HepG2 (cell line): ENCODE measurements around the gene LRRC8E. TPM values are rescaled to one million over a fixed set of nuclear protein-coding genes. Genes with fewer than 3 reads are reported as not detected.

Experiments
- AKNA ChIP-seq: sonication (generic); formaldehyde crosslinking; IDR thresholded peaks from 2 replicates; pipeline ENCODE4 v1.4.0; 2020; ENCODE audit warnings: missing genetic modification reagents, borderline replicate concordance
- BCLAF1 ChIP-seq: fragments of 450-650 bp; IDR thresholded peaks from 2 replicates; pipeline ENCODE4 v1.6.1; 2017; ENCODE audit warnings: mild to moderate bottlenecking
- FOSL2 ChIP-seq: sonication (generic); formaldehyde crosslinking; IDR thresholded peaks from 2 replicates; pipeline ENCODE4 v1.4.0; 2020; ENCODE audit warnings: missing genetic modification reagents
- HES4 ChIP-seq: sonication (generic); formaldehyde crosslinking; IDR thresholded peaks from 2 replicates; pipeline ENCODE4 v1.9.0; 2021; ENCODE audit warnings: mild to moderate bottlenecking, missing genetic modification reagents, borderline replicate concordance
- PPARG ChIP-seq: conservative IDR thresholded peaks from 2 replicates; pipeline ENCODE4 v1.6.1; 2016; ENCODE audit warnings: missing biosample characterization, missing genetic modification reagents
- RBAK ChIP-seq: sonication (generic); formaldehyde crosslinking; IDR thresholded peaks from 2 replicates; pipeline ENCODE4 v1.5.1; 2020; ENCODE audit warnings: mild to moderate bottlenecking, missing genetic modification reagents
- ZBTB2 ChIP-seq: sonication (generic); formaldehyde crosslinking; IDR thresholded peaks from 2 replicates; pipeline ENCODE4 v1.8.0; 2022; ENCODE audit warnings: low read depth, missing genetic modification reagents
- ZBTB46 ChIP-seq: sonication (generic); formaldehyde crosslinking; IDR thresholded peaks from 2 replicates; pipeline ENCODE4 v1.4.0; 2020; ENCODE audit warnings: mild to moderate bottlenecking, missing genetic modification reagents, borderline replicate concordance
- ZKSCAN1 ChIP-seq: fragments of 150-350 bp; IDR thresholded peaks from 2 replicates; pipeline ENCODE4 v1.6.1; 2014; ENCODE audit warnings: low read length
- ZNF329 ChIP-seq: sonication (generic); formaldehyde crosslinking; IDR thresholded peaks from 2 replicates; pipeline ENCODE4 v1.9.0; 2021; ENCODE audit warnings: low read depth, mild to moderate bottlenecking, missing genetic modification reagents
- ZNF34 ChIP-seq: sonication (generic); formaldehyde crosslinking; IDR thresholded peaks from 2 replicates; pipeline ENCODE4 v1.4.0; 2020; ENCODE audit warnings: mild to moderate bottlenecking, missing genetic modification reagents, borderline replicate concordance
- ZNF484 ChIP-seq: sonication (generic); formaldehyde crosslinking; IDR thresholded peaks from 2 replicates; pipeline ENCODE4 v1.5.1; 2020; ENCODE audit warnings: mild to moderate bottlenecking, low read depth, missing genetic modification reagents, borderline replicate concordance
- polyA plus RNA-seq, 8 experiments: library from polyadenylated mRNA; depleted of rRNA in 3 of 8; stranded (reverse) in 7 of 8; unstranded in 1 of 8; fragments of >200 nt; fragmentation: Illumina TruSeq in 4 of 8; extraction: Trizol in 4 of 8; gene quantifications; 2 replicates each; pipeline versions ENCODE4 v1.2.1 to v1.2.3, GENCODE V29; 2011 to 2016; ENCODE audit warnings: low read depth in 4 of 8, missing spikeins in 1 of 8, mixed read lengths in 1 of 8; ENCODE audit not compliant: insufficient read depth in 1 of 8
- total RNA-seq, 5 experiments: library from RNA; depleted of rRNA; stranded (reverse); fragments of >200 nt; fragmentation: Illumina TruSeq; extraction: Trizol; gene quantifications; 2 replicates each; pipeline ENCODE4 v1.2.3, GENCODE V29; 2016; ENCODE audit warnings: low read depth in 1 of 5

Gene LRRC8E
- total and polyA plus RNA-seq, 2 of the 13 experiments (the other 11 are each of a cell fraction or from before 2014, with no cell fraction given): 8.0 to 10.3 TPM

- TF ChIP-seq ZBTB46 (peak; percentile 64; the same call in 1 of the 2 replicates), ZNF34 (no peak), HES4 (CRISPR knock-in tag) (0 out of 2 replicates have a peak, but pooled peaks have one; percentile 78), RBAK (CRISPR knock-in tag) (peak; percentile 63; the same call in 1 of the 2 replicates), BCLAF1 (no peak), AKNA (0 out of 2 replicates have a peak, but pooled peaks have one; percentile 41), ZNF484 (CRISPR knock-in tag) (no peak), ZNF329 (CRISPR knock-in tag) (peak; percentile 57; the same call in 1 of the 2 replicates), PPARG (CRISPR knock-in tag) (peak; percentile 69), ZBTB2 (CRISPR knock-in tag) (no peak), FOSL2 (CRISPR knock-in tag) (peak; percentile 57; the same call in 1 of the 2 replicates), ZKSCAN1 (peak; percentile 10; the same call in 1 of the 2 replicates)
These were observed 35.2 kb upstream of the LRRC8E start (continued) for GRCh38 chr19:7852851-7853769.
